ENCODE data around the gene L2HGDH.

DNA sequence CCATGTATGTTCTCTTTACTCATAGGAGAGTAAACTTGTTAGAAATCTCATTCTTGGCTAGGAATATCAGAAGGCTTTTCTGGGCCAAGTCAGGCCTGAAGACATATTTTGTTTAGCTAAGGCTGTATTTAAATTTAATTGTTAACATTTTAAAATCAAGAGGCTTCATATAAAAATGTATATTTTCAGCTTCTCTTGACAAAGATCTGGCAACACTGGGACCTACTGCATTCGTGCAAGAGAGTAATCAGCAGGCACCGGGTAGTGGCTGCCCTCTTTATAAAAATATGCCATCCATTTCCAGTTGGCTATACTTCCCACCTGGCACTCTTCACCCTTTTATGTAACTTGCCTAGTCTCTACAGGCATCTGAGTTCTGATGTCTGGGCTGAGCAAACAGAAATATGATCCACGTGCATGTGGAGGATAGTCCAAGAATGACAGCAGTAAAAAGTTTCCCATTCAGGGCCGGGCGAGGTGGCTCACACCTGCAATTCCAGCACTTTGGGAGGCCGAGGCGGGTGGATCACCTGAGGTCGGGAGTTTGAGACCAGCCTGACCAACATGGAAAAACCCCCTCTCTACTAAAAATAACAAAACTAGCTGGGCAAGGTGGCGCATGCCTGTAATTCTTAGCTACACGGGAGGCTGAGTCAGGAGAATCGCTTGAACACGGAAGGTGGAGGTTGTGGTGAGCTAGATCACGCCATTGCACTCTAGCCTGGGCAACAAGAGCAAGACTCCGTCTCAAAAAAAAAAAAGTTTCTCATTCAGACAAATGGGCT lies 78.7 kb downstream of the L2HGDH start:
- TF ChIP-seq, protein P1, sequence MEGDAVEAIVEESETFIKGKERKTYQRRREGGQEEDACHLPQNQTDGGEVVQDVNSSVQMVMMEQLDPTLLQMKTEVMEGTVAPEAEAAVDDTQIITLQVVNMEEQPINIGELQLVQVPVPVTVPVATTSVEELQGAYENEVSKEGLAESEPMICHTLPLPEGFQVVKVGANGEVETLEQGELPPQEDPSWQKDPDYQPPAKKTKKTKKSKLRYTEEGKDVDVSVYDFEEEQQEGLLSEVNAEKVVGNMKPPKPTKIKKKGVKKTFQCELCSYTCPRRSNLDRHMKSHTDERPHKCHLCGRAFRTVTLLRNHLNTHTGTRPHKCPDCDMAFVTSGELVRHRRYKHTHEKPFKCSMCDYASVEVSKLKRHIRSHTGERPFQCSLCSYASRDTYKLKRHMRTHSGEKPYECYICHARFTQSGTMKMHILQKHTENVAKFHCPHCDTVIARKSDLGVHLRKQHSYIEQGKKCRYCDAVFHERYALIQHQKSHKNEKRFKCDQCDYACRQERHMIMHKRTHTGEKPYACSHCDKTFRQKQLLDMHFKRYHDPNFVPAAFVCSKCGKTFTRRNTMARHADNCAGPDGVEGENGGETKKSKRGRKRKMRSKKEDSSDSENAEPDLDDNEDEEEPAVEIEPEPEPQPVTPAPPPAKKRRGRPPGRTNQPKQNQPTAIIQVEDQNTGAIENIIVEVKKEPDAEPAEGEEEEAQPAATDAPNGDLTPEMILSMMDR (conservative IDR thresholded peaks at IDR 0.05): no peak
- TF ChIP-seq ZFX (IDR thresholded peaks at IDR 0.05): no peak
